ENCODE results near the gene MAPRE3.

MAPRE3 gene

GRCh38 chr2:26969077-26969844, 1.2 kb upstream of the MAPRE3 start:
- no peak for DNase-seq (ENCODE audit: extremely low spot score)
- TF ChIP-seq L3MBTL2 (conservative IDR thresholded peaks at IDR 0.05) (no peak), SUZ12 (IDR thresholded peaks at IDR 0.05) (no peak), CTBP1 (IDR thresholded peaks at IDR 0.05; ENCODE audit: borderline replicate concordance) (no peak), HDGF (IDR thresholded peaks at IDR 0.05; ENCODE audit: borderline replicate concordance) (no peak)
- ChIA-PET POLR2A (interaction anchor here (1.4 kb wide), 1 partner anchor 82 kb away, joined by 4 read pairs; the partner anchor contains the start of gene AGBL5), CTCF (interaction anchor here (2.3 kb wide), 1 partner anchor 48 kb away, joined by 13 read pairs; no protein-coding TSS in a partner anchor)

GRCh38 chr2:26970928-26971627, 641 bp downstream of the MAPRE3 start:
- ChIA-PET CTCF (interaction anchor here (0.6 to 2.1 kb wide), 5 partner anchors 9 to 649 kb away, joined by 3 to 9 read pairs (median 4); no protein-coding TSS in a partner anchor), POLR2A (interaction anchor here (0.9 to 2.1 kb wide), 2 partner anchors 44 to 101 kb away, joined by 3 to 6 read pairs; partner anchors contain the start of gene OST4)
- TF ChIP-seq CTBP1 (IDR thresholded peaks at IDR 0.05; ENCODE audit: borderline replicate concordance) = no peak
- peak; percentile 57; the same call in 1 of the 2 replicates for TF ChIP-seq PKNOX1 (IDR thresholded peaks at IDR 0.05)
- peak; percentile 47 for DNase-seq (ENCODE audit: extremely low spot score)

GRCh38 chr2:26971911-26972786, 1.7 kb downstream of the MAPRE3 start:
- DNase-seq (ENCODE audit: extremely low spot score) = no peak
- TF ChIP-seq TARDBP (IDR thresholded peaks at IDR 0.05) (no peak), HDGF (IDR thresholded peaks at IDR 0.05; ENCODE audit: borderline replicate concordance) (no peak), ELF4 (IDR thresholded peaks at IDR 0.05) (no peak), NFRKB (IDR thresholded peaks at IDR 0.05) (no peak), SP1 (IDR thresholded peaks at IDR 0.05) (no peak), L3MBTL2 (conservative IDR thresholded peaks at IDR 0.05) (no peak), FOXA1 (IDR thresholded peaks at IDR 0.05) (no peak), CTBP1 (IDR thresholded peaks at IDR 0.05; ENCODE audit: borderline replicate concordance) (no peak), SUZ12 (IDR thresholded peaks at IDR 0.05) (no peak), FOXK2 (IDR thresholded peaks at IDR 0.05) (no peak), FOXM1 (IDR thresholded peaks at IDR 0.05; ENCODE audit: borderline replicate concordance) (no peak), PKNOX1 (IDR thresholded peaks at IDR 0.05) (no peak), LEF1 (IDR thresholded peaks at IDR 0.05; ENCODE audit: borderline replicate concordance) (no peak), ARNT (IDR thresholded peaks at IDR 0.05) (no peak), BHLHE40 (IDR thresholded peaks at IDR 0.05; ENCODE audit: borderline replicate concordance) (no peak), ZNF384 (IDR thresholded peaks at IDR 0.05) (no peak)
- ChIA-PET CTCF (interaction anchor here (1.0 to 2.1 kb wide), 4 partner anchors 10 to 45 kb away, joined by 3 to 12 read pairs (median 6); no protein-coding TSS in a partner anchor), POLR2A (interaction anchor here (2.1 kb wide), 1 partner anchor 99 kb away, joined by 6 read pairs; the partner anchor contains the start of gene OST4)

GRCh38 chr2:26974352-26974751, 3.9 kb downstream of the MAPRE3 start:
- TF ChIP-seq FOXK2 (IDR thresholded peaks at IDR 0.05) (no peak), ELF4 (IDR thresholded peaks at IDR 0.05) (no peak), ARNT (IDR thresholded peaks at IDR 0.05) (no peak), FOXM1 (IDR thresholded peaks at IDR 0.05; ENCODE audit: borderline replicate concordance) (no peak), HDGF (IDR thresholded peaks at IDR 0.05; ENCODE audit: borderline replicate concordance) (no peak), CTBP1 (IDR thresholded peaks at IDR 0.05; ENCODE audit: borderline replicate concordance) (no peak), LEF1 (IDR thresholded peaks at IDR 0.05; ENCODE audit: borderline replicate concordance) (no peak), SUZ12 (IDR thresholded peaks at IDR 0.05) (no peak), TARDBP (IDR thresholded peaks at IDR 0.05) (no peak), NFRKB (IDR thresholded peaks at IDR 0.05) (no peak), SP1 (IDR thresholded peaks at IDR 0.05) (no peak), FOXA1 (IDR thresholded peaks at IDR 0.05) (no peak), ZNF384 (IDR thresholded peaks at IDR 0.05) (no peak), PKNOX1 (IDR thresholded peaks at IDR 0.05) (no peak), L3MBTL2 (conservative IDR thresholded peaks at IDR 0.05) (no peak), BHLHE40 (IDR thresholded peaks at IDR 0.05; ENCODE audit: borderline replicate concordance) (no peak)
- no peak for DNase-seq (ENCODE audit: extremely low spot score)
- POLR2A ChIA-PET = no interaction called here
- CTCF ChIA-PET = no interaction called here

GRCh38 chr2:26975102-26975501, 4.7 kb downstream of the MAPRE3 start:
- no peak for DNase-seq (ENCODE audit: extremely low spot score)
- ChIA-PET CTCF (no interaction called here), POLR2A (interaction anchor here (1.0 kb wide), 1 partner anchor 41 kb away, joined by 3 read pairs; no protein-coding TSS in a partner anchor)
- no peak for TF ChIP-seq LEF1 (IDR thresholded peaks at IDR 0.05; ENCODE audit: borderline replicate concordance)
- no peak for TF ChIP-seq CTBP1 (IDR thresholded peaks at IDR 0.05; ENCODE audit: borderline replicate concordance)
- TF ChIP-seq NFRKB (IDR thresholded peaks at IDR 0.05) = no peak
- TF ChIP-seq ZNF384 (IDR thresholded peaks at IDR 0.05) = no peak
- TF ChIP-seq SUZ12 (IDR thresholded peaks at IDR 0.05) = no peak
- TF ChIP-seq PKNOX1 (IDR thresholded peaks at IDR 0.05) = no peak
- TF ChIP-seq ELF4 (IDR thresholded peaks at IDR 0.05) = no peak
- TF ChIP-seq HDGF (IDR thresholded peaks at IDR 0.05; ENCODE audit: borderline replicate concordance) = no peak
- no peak for TF ChIP-seq BHLHE40 (IDR thresholded peaks at IDR 0.05; ENCODE audit: borderline replicate concordance)
- no peak for TF ChIP-seq FOXK2 (IDR thresholded peaks at IDR 0.05)
- no peak for TF ChIP-seq ARNT (IDR thresholded peaks at IDR 0.05)
- no peak for TF ChIP-seq L3MBTL2 (conservative IDR thresholded peaks at IDR 0.05)
- TF ChIP-seq SP1 (IDR thresholded peaks at IDR 0.05) = no peak
- no peak for TF ChIP-seq FOXA1 (IDR thresholded peaks at IDR 0.05)
- no peak for TF ChIP-seq FOXM1 (IDR thresholded peaks at IDR 0.05; ENCODE audit: borderline replicate concordance)
- no peak for TF ChIP-seq TARDBP (IDR thresholded peaks at IDR 0.05)

Data from HEK293T (cell line).